GM21367 (cell line): ENCODE data around the gene WNK4.

Source experiments
- ATAC-seq: cut with Tn5 transposase; IDR thresholded peaks from one replicate; pipeline ENCODE4 v1.9.1; 2021; ENCODE audit not compliant: unreplicated experiment

The WNK4 gene

DNA sequence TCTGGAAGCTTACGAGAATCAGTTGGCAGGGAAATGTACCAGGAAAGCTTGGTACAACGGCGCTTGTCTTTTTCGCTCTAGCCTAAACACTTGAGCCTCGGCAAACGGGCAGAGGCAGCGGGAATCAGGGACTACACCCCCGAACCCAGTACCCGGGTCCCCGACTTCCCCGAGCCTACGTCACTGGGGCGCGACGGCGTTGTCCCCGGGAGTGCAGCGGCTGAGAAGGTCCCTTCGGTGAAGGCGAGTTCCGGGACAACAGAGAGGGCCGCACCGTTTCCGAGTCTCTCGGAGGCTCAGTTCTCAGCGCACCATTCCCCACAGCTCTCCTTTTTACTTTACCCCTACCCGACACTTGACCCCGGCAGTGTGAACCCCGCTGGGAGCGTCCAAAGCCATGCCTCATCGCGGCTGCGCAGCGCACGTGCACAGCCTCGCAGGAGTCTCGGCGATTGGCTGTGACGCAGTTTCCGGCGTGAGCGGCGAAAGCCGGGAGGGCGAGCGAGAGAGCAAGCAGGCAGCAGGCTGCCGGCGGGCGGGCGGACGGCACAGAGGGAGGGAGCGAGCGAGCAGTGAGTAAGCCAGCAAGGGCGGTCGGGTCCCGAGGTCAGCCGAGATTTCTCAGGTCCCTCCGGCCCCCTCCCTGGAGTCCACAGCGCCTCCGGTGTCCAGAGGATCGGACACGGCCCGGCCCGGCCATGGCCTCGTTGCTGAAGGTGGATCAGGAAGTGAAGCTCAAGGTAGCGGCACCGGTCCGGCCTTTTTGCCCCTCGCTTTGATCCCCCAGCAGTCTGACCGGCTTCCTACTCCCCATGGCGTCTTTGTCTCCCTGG is 52.7 kb downstream of the WNK4 start, which contains the start of gene PSME3:
Gene PSME3, plus strand, starts transcription at position 464 of the 833 bp plus-strand sequence. Its CDS starts 235 bp downstream, at position 699.
- peak; percentile 67 for ATAC-seq

DNA sequence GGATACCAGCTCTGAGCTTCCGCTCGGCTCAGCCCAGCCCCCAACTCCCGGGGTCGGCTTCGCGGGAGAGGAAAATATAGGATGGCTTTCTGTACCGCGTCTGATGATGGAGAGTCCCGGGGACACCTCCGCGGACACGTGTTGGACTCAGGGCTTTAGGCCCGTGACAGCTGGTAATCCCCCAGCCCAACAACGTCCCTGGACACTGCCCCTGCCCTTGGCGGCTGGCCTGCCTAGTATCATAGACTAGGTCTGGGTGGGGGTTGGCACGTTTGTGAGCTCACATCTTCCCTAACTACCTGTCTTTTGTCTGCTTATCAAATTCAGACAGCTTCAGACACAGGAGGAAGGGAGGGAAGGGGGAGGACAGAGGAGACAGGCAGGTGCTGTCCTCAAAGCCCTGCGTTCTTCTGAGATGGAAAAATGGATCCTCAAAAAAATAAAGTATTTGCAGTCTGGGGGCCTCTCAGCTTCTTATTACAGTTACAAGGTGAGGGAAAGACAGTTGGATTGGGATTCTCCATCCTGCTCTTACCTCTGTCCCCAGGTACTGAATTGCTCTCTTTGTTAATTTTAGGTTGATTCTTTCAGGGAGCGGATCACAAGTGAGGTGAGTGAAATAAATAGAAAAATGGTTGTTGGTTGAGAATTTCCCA is 53.5 kb downstream of the WNK4 start:
- peak; percentile 14 for ATAC-seq

- ATAC-seq = no peak
Measured at GRCh38 chr17:42835732-42836131, 55.3 kb downstream of the WNK4 start.

- no peak for ATAC-seq
Measured at GRCh38 chr17:42841975-42842685, 61.7 kb downstream of the WNK4 start.

DNA sequence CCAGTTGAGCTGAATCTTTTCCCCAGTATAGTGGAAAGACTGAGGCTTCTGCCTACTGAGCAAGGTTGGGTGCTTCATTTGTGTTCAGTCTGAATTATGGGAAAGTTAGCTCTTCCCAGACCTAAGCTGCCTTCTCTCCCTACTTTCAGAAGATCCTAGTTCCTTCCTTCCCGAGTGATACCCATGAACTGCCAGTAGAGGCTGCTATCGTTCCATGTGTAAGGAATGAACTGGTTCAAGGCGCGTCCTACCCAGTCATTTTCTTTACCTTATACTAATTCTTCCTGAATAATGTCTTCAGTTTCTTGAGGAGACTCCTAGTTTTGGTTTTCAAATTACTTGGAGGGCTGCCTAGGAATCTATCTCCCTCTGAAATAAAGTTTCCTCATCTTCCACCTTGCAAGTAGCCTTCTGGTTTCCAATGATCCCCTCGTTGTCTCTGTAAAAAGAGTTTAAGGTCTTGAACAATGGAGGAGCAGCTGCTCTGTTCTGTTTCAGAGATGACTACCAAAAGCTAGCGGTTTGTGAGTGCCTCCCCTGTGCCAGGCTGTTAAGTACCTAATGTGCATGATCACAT is 63.0 kb downstream of the WNK4 start:
- no peak for ATAC-seq

DNA sequence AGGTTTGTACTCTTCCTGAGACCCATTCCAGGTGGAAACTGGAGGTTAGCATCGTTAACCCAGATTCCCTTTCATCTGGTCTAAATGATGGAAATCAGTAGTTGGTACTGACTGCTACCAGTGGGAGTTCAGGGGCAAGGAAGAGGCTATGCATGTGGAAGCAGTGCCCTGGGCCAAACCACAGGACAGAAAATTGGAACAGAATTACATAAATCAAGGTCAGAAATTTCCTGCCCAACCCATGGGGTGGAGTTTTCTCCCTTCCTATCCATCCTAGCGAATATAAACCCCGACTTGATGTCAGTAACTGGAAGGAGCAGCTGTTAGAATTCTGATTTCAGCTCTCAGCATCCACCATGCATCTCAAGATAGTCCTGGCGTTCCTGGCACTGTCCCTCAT is 63.9 kb downstream of the WNK4 start, which contains the start of gene AOC2:
Gene AOC2, plus strand, starts transcription at position 310 of the 400 bp plus-strand sequence. Its CDS starts 47 bp downstream, at position 357.
- ATAC-seq = no peak

DNA sequence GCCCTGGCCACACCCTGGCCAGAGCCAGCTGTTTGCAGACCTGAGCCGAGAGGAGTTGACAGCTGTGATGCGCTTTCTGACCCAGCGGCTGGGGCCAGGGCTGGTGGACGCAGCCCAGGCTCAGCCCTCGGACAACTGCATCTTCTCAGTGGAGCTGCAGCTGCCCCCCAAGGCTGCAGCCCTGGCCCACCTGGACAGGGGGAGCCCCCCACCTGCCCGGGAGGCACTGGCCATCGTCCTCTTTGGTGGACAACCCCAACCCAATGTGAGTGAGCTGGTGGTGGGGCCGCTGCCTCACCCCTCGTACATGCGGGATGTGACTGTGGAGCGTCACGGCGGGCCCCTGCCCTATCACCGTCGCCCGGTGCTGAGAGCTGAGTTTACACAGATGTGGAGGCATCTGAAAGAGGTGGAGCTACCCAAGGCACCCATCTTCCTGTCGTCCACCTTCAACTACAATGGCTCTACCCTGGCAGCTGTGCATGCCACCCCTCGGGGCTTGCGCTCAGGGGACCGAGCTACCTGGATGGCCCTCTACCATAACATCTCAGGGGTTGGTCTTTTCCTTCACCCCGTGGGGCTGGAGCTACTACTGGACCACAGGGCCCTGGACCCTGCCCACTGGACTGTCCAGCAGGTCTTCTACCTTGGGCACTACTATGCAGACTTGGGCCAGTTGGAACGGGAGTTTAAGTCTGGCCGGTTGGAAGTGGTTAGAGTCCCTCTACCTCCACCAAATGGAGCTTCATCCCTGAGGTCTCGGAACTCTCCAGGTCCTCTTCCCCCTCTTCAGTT is 64.5 kb downstream of the WNK4 start:
- no peak for ATAC-seq

GRCh38 chr17:42845556-42845917 is 65.1 kb downstream of the WNK4 start:
- no peak for ATAC-seq

- no peak for ATAC-seq
Measured at GRCh38 chr17:42845918-42846593, 65.6 kb downstream of the WNK4 start.
